Endodermal cell (in vitro differentiated cells): Measurements from ENCODE around the gene PIK3R5. TPM values are rescaled to one million over a fixed set of nuclear protein-coding genes. Genes with fewer than 3 reads are reported as not detected.

Source experiments
- DNase-seq: peaks from one replicate; pipeline ENCODE4 v3.0.0-alpha.2; 2017
- H3K27ac ChIP-seq: 2 replicates; pipeline ENCODE4 v1.5.1; 2013; ENCODE audit warnings: mild to moderate bottlenecking, low read depth, low read length, moderate library complexity
- H3K27me3 ChIP-seq: 2 replicates; pipeline ENCODE4 v1.6.1; 2013; ENCODE audit warnings: mild to moderate bottlenecking, low read length, moderate library complexity; ENCODE audit not compliant: insufficient read depth, control insufficient read depth, poor library complexity, severe bottlenecking
- H3K36me3 ChIP-seq: 2 replicates; pipeline ENCODE4 v1.7.0; 2013; ENCODE audit warnings: mild to moderate bottlenecking, low read length, moderate library complexity; ENCODE audit not compliant: control insufficient read depth, insufficient read depth
- H3K4me1 ChIP-seq: one replicate; pipeline ENCODE4 v1.7.0; 2013; ENCODE audit warnings: low read length; ENCODE audit not compliant: control insufficient read depth, insufficient read depth
- H3K4me3 ChIP-seq: 2 replicates; pipeline ENCODE4 v1.5.1; 2013; ENCODE audit warnings: mild to moderate bottlenecking, low read length, moderate library complexity
- H3K9ac ChIP-seq: 2 replicates; pipeline ENCODE4 v1.6.1; 2013; ENCODE audit warnings: mild to moderate bottlenecking, low read length, moderate library complexity; ENCODE audit not compliant: poor library complexity, severe bottlenecking; ENCODE audit errors: extremely low read depth
- H3K9me3 ChIP-seq: 2 replicates; pipeline ENCODE4 v1.6.1; 2013; ENCODE audit warnings: mild to moderate bottlenecking, low read length, moderate library complexity; ENCODE audit not compliant: control insufficient read depth
- H3K27ac Mint-ChIP-seq: 2 replicates; pipeline ENCODE4 v1.8.0; 2020; ENCODE audit warnings: mixed read lengths
- H3K27me3 Mint-ChIP-seq: 2 replicates; pipeline ENCODE4 v1.8.0; 2021; ENCODE audit warnings: mild to moderate bottlenecking, mixed read lengths; ENCODE audit not compliant: insufficient read depth
- H3K36me3 Mint-ChIP-seq: 2 replicates; pipeline ENCODE4 v1.8.0; 2020; ENCODE audit warnings: low read depth, mixed read lengths
- H3K4me1 Mint-ChIP-seq: 2 replicates; pipeline ENCODE4 v1.8.0; 2020; ENCODE audit warnings: mixed read lengths
- H3K4me3 Mint-ChIP-seq: 2 replicates; pipeline ENCODE4 v1.8.0; 2020; ENCODE audit warnings: mild to moderate bottlenecking, moderate library complexity, mixed read lengths
- H3K9me3 Mint-ChIP-seq: 2 replicates; pipeline ENCODE4 v1.8.0; 2020; ENCODE audit warnings: mild to moderate bottlenecking, mixed read lengths
- WGBS, 2 experiments: methylation state at CpG; one replicate each; pipeline versions ENCODE4 v1.1.5 to v1.1.7; 2013; ENCODE audit warnings: missing lambda C conversion rate in 2 of 2, mixed read lengths in 1 of 2; ENCODE audit not compliant: insufficient coverage in 1 of 2, insufficient read length in 1 of 2; 5-methylcytosine and 5-hydroxymethylcytosine counted together
- total RNA-seq, 2 donors: library from RNA; stranded (reverse); fragmentation: NEBNext Ultra II Directional in 1 of 2; extraction: Animal tissue kit (Norgen Biotek cat#: 25700) in 1 of 2; gene quantifications; 2 replicates in 1 of 2; 3 replicates in 1 of 2; pipeline ENCODE4 v1.2.1, GENCODE V29; 2021
- TF ChIP-seq, protein P1 (sequence below): fragments of 200-600 bp; sonication (generic); conservative IDR thresholded peaks from 2 replicates; pipeline ENCODE4 v1.5.0; 2021; ENCODE audit warnings: antibody characterized with exemption, mild to moderate bottlenecking

Gene PIK3R5
- total RNA-seq, 2 donors from 2014 or later = 10.4 to 37.0 TPM

GRCh38 chr17:9009096-9009495, 43.6 kb upstream of the PIK3R5 start:
- no peak for DNase-seq
- WGBS, 2 experiments = 87 to 100% methylated on average over 1 to 4 of the region's 4 CpGs
- H3K4me1 Mint-ChIP-seq = peaks cover 5% of the 10 kb centered on the region

DNA sequence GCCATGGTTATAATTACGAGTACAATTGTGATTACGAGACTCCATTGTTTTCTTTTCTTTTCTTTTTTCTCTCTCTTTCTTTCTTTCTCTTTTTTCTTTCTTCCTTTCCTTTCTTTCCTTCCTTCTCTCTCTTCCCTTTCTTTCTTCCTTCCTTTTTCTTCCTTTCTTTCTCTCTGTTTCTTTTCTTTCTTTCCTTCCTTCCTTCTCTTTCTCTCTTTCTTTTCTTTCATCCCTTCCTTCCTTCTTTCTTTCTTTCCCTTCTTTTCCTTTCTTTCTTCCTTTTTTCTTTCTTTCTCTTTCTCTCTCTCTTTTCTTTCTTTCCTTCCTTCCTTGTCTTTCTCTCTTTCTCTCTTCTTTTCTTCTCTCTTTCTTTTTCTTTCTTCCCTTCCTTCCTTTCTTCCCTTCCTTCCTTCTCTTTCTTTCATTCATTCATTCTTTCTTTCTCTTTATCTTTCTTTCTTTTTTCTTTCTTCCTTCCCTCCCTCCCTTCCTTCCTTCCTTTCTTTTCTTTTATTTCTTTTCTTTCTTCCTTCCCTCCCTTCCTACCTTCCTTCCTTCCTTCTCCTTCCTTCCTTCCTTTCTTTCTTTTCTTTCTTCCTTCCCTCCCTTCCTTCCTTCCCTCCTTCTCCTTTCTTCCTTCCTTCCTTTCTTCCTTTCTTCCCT, 41.7 kb upstream of the PIK3R5 start:
- H3K9me3 Mint-ChIP-seq = peaks cover 7% of the 10 kb centered on the region
- peaks cover 5% of the 10 kb centered on the region for H3K36me3 Mint-ChIP-seq
- no peak for DNase-seq
- Histone ChIP-seq H3K27ac (no peak overlapping the region), H3K9me3 (peaks cover 29% of the 10 kb centered on the region), H3K27me3 (peaks cover 68% of the 10 kb centered on the region), H3K4me1 (no peaks in the 10 kb centered on the region), H3K4me3 (no peak overlapping the region), H3K9ac (no peak overlapping the region), H3K36me3 (no peaks in the 10 kb centered on the region)
- H3K4me3 Mint-ChIP-seq = no peak overlapping the region
- TF ChIP-seq, protein P1, sequence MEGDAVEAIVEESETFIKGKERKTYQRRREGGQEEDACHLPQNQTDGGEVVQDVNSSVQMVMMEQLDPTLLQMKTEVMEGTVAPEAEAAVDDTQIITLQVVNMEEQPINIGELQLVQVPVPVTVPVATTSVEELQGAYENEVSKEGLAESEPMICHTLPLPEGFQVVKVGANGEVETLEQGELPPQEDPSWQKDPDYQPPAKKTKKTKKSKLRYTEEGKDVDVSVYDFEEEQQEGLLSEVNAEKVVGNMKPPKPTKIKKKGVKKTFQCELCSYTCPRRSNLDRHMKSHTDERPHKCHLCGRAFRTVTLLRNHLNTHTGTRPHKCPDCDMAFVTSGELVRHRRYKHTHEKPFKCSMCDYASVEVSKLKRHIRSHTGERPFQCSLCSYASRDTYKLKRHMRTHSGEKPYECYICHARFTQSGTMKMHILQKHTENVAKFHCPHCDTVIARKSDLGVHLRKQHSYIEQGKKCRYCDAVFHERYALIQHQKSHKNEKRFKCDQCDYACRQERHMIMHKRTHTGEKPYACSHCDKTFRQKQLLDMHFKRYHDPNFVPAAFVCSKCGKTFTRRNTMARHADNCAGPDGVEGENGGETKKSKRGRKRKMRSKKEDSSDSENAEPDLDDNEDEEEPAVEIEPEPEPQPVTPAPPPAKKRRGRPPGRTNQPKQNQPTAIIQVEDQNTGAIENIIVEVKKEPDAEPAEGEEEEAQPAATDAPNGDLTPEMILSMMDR = no peak
- no peak overlapping the region for H3K27ac Mint-ChIP-seq
- peaks cover 4% of the 10 kb centered on the region for H3K4me1 Mint-ChIP-seq
- peaks cover 76% of the 10 kb centered on the region for H3K27me3 Mint-ChIP-seq
- WGBS, 2 experiments = 95 to 97% methylated on average over 2 of the region's 2 CpGs

More at GRCh38 chr17:9009096-9009495, 43.6 kb upstream of the PIK3R5 start:
- H3K9me3 Mint-ChIP-seq = peaks cover 7% of the 10 kb centered on the region
- Histone ChIP-seq H3K9me3 (peaks cover 29% of the 10 kb centered on the region), H3K4me1 (no peaks in the 10 kb centered on the region), H3K27ac (no peak overlapping the region), H3K36me3 (no peaks in the 10 kb centered on the region), H3K27me3 (peaks cover 54% of the 10 kb centered on the region), H3K9ac (no peak overlapping the region), H3K4me3 (no peak overlapping the region)
- H3K4me3 Mint-ChIP-seq = no peak overlapping the region
- H3K36me3 Mint-ChIP-seq = peaks cover 6% of the 10 kb centered on the region
- H3K27ac Mint-ChIP-seq = no peak overlapping the region
- TF ChIP-seq, protein P1 = no peak
- H3K27me3 Mint-ChIP-seq = peaks cover 75% of the 10 kb centered on the region

- Histone ChIP-seq H3K27ac (no peak overlapping the region), H3K36me3 (no peaks in the 10 kb centered on the region), H3K27me3 (peaks cover 75% of the 10 kb centered on the region), H3K4me3 (no peak overlapping the region), H3K9me3 (peaks cover 24% of the 10 kb centered on the region), H3K4me1 (no peaks in the 10 kb centered on the region), H3K9ac (no peak overlapping the region)
- Mint-ChIP-seq H3K9me3 (peaks cover 6% of the 10 kb centered on the region), H3K36me3 (peaks cover 4% of the 10 kb centered on the region), H3K27me3 (peaks cover 85% of the 10 kb centered on the region), H3K27ac (no peak overlapping the region), H3K4me1 (peaks cover 5% of the 10 kb centered on the region), H3K4me3 (no peak overlapping the region)
- DNase-seq = peak; percentile 39
- WGBS, 2 experiments = 93 to 96% methylated on average over 7 of the region's 7 CpGs
- TF ChIP-seq, protein P1 = no peak
These were observed 40.8 kb upstream of the PIK3R5 start for GRCh38 chr17:9006175-9006767.
